Vagina (tissue), 2 donors: ENCODE results near the gene FSTL4.

Source experiments
- CTCF ChIP-seq, 3 experiments: fragments of 450-650 bp in 2 of 3; fragments of 200-600 bp in 1 of 3; sonication (generic) in 1 of 3; IDR thresholded peaks; one replicate each; pipeline ENCODE4 v1.5.1; 2017 to 2019; ENCODE audit warnings: antibody characterized with exemption in 3 of 3, mild to moderate bottlenecking in 2 of 3, moderate library complexity in 2 of 3
- POLR2A ChIP-seq, 2 donors: fragments of 450-650 bp; IDR thresholded peaks; one replicate each; pipeline ENCODE4 v1.6.1; 2017; ENCODE audit warnings: antibody characterized with exemption in 2 of 2, mild to moderate bottlenecking in 2 of 2, moderate library complexity in 2 of 2

- TF ChIP-seq CTCF (IDR thresholded peaks at IDR 0.05) (no peak), POLR2A (IDR thresholded peaks at IDR 0.05) (no peak)
Measured at GRCh38 chr5:133196441-133197085, 415.8 kb downstream of the FSTL4 start.
